Dermis lymphatic vessel endothelial cell (primary cell): ENCODE data around the gene KRT85. TPM values are rescaled to one million over a fixed set of nuclear protein-coding genes. Genes with fewer than 3 reads are reported as not detected.

Experiments used
- total RNA-seq: library from RNA; depleted of rRNA; stranded (reverse); fragments of >200 nt; gene quantifications from 2 replicates; pipeline ENCODE4 v1.2.1, GENCODE V29; 2014

KRT85 gene
- not detected in 2 replicates for total RNA-seq

GRCh38 chr12:52366738-52367485 is at the start of gene KRT85:
Gene KRT85, minus strand, starts transcription at chr12:52367481. Its CDS starts 76 bp downstream, at chr12:52367405.

DNA sequence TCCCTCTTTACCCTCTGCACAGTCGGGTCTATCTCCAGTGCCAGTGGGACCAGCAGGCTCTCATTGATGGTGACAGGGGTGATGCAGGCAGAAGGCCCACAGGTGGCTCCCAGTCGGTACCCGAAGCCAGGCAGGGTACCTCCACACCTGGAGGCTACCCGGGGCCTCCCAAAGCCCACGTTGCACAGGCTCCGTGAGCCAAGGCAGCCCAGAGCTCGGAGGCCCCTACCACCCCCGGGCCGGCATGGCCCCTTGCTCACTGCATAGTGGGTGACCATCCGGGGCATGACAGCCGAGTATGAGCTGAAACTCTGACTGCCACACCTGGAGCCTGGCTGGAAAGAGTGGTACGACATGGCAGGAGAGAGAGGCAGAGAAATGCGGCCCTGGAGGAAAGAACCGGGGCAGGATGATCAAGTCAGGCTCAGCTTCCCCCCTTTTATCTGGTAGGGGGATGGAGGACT is 38.7 kb upstream of the KRT85 start, which contains the start of gene KRT82:
Gene KRT82 (minus strand): TSS at position 414 of the 464 bp plus-strand sequence. CDS start 58 bp downstream, at position 356.

DNA sequence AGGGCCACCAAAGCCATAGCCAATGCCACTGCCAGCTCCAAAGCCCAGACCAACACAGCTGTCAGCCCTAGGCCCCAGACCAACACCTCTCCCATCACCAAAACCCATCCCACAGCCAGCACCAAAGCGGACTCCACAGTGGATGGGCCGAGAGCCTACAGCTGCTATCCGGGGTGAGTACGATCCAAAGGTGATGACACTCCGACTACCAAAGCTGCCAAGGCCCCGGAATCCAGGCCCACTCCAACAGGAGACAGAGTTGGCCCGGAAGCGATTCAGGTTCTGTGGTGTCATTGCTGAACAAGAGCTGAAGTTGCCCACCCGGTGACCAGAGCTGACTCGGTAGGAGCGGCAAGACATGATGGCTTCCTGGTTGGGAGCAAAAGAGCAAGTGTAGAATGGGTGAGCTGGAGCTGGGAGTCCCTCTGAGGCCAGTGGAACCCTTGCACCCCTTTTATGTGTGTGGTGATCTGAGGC is 18.0 kb upstream of the KRT85 start, which contains the start of gene KRT84:
Gene KRT84 (minus strand): TSS at position 427 of the 477 bp plus-strand sequence. CDS start 67 bp downstream, at position 360.

GRCh38 chr12:52320784-52321400 is 46.4 kb downstream of the KRT85 start, which contains the start of gene KRT83:
Gene KRT83, minus strand, starts transcription at chr12:52321398. Its CDS starts 63 bp downstream, at chr12:52321335.

Other genes with a start within 250 kb of the KRT85 start
- gene KRT80, start 175.5 kb downstream of the KRT85 start, total RNA-seq, result under 0.01 TPM in 2 replicates
- 9.5 and 21.9 TPM in 2 replicates for gene KRT7, start 134.2 kb downstream of the KRT85 start, total RNA-seq
- gene KRT86, start 92.8 kb downstream of the KRT85 start, total RNA-seq, result not detected in 2 replicates
- 0.22 TPM in 1 of 2 replicates, not detected in the other for gene KRT81, start 75.9 kb downstream of the KRT85 start, total RNA-seq
- gene KRT83, start 46.1 kb downstream of the KRT85 start, total RNA-seq, result not detected in 2 replicates
- not detected in 2 replicates for gene KRT84, start 18.2 kb upstream of the KRT85 start, total RNA-seq
- gene KRT82, start 38.9 kb upstream of the KRT85 start, total RNA-seq, result not detected in 2 replicates
- gene KRT75, start 66.9 kb upstream of the KRT85 start, total RNA-seq, result not detected in 2 replicates
- gene KRT6B, start 84.7 kb upstream of the KRT85 start, total RNA-seq, result not detected in 2 replicates
- under 0.01 TPM in 1 of 2 replicates, not detected in the other for gene KRT6C, start 106.3 kb upstream of the KRT85 start, total RNA-seq
- gene KRT6A, start 125.8 kb upstream of the KRT85 start, total RNA-seq, result 0.11 TPM in 1 of 2 replicates, not detected in the other
- 0.11 TPM in 1 of 2 replicates, not detected in the other for gene KRT5, start 152.9 kb upstream of the KRT85 start, total RNA-seq
- not detected in 2 replicates for gene KRT71, start 185.7 kb upstream of the KRT85 start, total RNA-seq
- gene KRT74, start 206.4 kb upstream of the KRT85 start, total RNA-seq, result not detected in 2 replicates
- not detected in 2 replicates for gene KRT72, start 234.0 kb upstream of the KRT85 start, total RNA-seq